B cell (primary cell): ENCODE data around the gene PHACTR3. TPM values are rescaled to one million over a fixed set of nuclear protein-coding genes. Genes with fewer than 3 reads are reported as not detected.

Source experiments
- ATAC-seq: fragments of 200-7000 bp; cut with Tn5 transposase; one replicate; pipeline ENCODE4 v1.10.0; 2021; ENCODE audit warnings: low read depth, mild to moderate bottlenecking, moderate number of reproducible peaks, moderate library complexity
- CTCF ChIA-PET: fragments of 350-600 bp; sonication (Branson Sonifier 250); formaldehyde crosslinking; loops from one replicate; lab custom pipeline; 2021; ENCODE audit warnings: antibody characterized with exemption, inconsistent platforms; lab: Charles Lee
- POLR2A ChIA-PET: fragments of 350-600 bp; sonication (Branson Sonifier 250); formaldehyde crosslinking; loops from one replicate; lab custom pipeline; 2021; ENCODE audit warnings: antibody characterized with exemption; lab: Charles Lee
- DNase-seq: peaks from one replicate; pipeline ENCODE4 v3.0.0; 2013
- H2AFZ ChIP-seq: 2 replicates; pipeline ENCODE4 v1.6.1; 2012; ENCODE audit warnings: mild to moderate bottlenecking, low read depth, low read length; ENCODE audit not compliant: insufficient read depth, poor library complexity, severe bottlenecking
- H3K27ac ChIP-seq, 2 donors: 1 replicate in 1 of 2; 2 replicates in 1 of 2; pipeline ENCODE4 v1.5.1; 2012 to 2013; ENCODE audit warnings: low read length in 2 of 2, mild to moderate bottlenecking in 2 of 2, moderate library complexity in 1 of 2
- H3K27me3 ChIP-seq, 4 experiments: fragments of 200-600 bp in 1 of 4; sonication (generic) in 1 of 4; replicated peaks in 1 of 4; 1 replicate in 2 of 4; 2 replicates in 2 of 4; pipeline versions ENCODE4 v1.6.1 to v1.7.0; 2013 to 2016; ENCODE audit warnings: low read length in 3 of 4, mild to moderate bottlenecking in 2 of 4, mixed read lengths in 1 of 4, moderate library complexity in 1 of 4; ENCODE audit not compliant: insufficient read depth in 4 of 4, control insufficient read depth in 3 of 4; ENCODE audit errors: control extremely low read depth in 1 of 4
- H3K36me3 ChIP-seq, 2 experiments: replicated peaks in 1 of 2; 1 replicate in 1 of 2; 2 replicates in 1 of 2; pipeline versions ENCODE4 v1.6.1 to v1.7.1; 2013; ENCODE audit warnings: low read length in 1 of 2; ENCODE audit not compliant: insufficient read depth in 2 of 2, control insufficient read depth in 1 of 2; ENCODE audit errors: control extremely low read depth in 1 of 2, extremely low read depth in 1 of 2
- H3K4me1 ChIP-seq, 2 donors: fragments of 200-600 bp in 1 of 2; sonication (generic) in 1 of 2; 1 replicate in 1 of 2; 2 replicates in 1 of 2; pipeline versions ENCODE4 v1.5.1 to v1.6.1; 2013 to 2017; ENCODE audit warnings: low read length in 2 of 2; ENCODE audit not compliant: control insufficient read depth in 2 of 2, insufficient read depth in 2 of 2
- H3K4me2 ChIP-seq: replicated peaks from 2 replicates; pipeline ENCODE3; 2012; ENCODE audit warnings: mild to moderate bottlenecking, low read depth, low read length; ENCODE audit not compliant: poor library complexity, severe bottlenecking
- H3K4me3 ChIP-seq, 5 experiments: fragments of 200-600 bp in 1 of 5; sonication (generic) in 1 of 5; 1 replicate in 3 of 5; 2 replicates in 2 of 5; pipeline versions ENCODE4 v1.5.1 to v1.7.0; 2011 to 2016; ENCODE audit warnings: low read length in 4 of 5, mild to moderate bottlenecking in 4 of 5, low read depth in 2 of 5, control low read depth in 1 of 5, moderate library complexity in 1 of 5; ENCODE audit not compliant: insufficient read depth in 1 of 5; ENCODE audit errors: control extremely low read depth in 1 of 5, extremely low read depth in 1 of 5
- H3K79me2 ChIP-seq: fragments of 200-600 bp; sonication (generic); one replicate; pipeline ENCODE4 v1.6.0; 2016; ENCODE audit warnings: low read length; ENCODE audit not compliant: control insufficient read depth, insufficient read depth
- H3K9ac ChIP-seq: fragments of 200-600 bp; sonication (generic); 2 replicates; pipeline ENCODE4 v1.6.1; 2017; ENCODE audit warnings: mild to moderate bottlenecking, low read length, moderate library complexity
- H3K9me3 ChIP-seq, 3 donors: one replicate each; pipeline versions ENCODE4 v1.6.1 to v1.7.1; 2013; ENCODE audit warnings: low read length in 2 of 3; ENCODE audit not compliant: control insufficient read depth in 2 of 3, insufficient read depth in 1 of 3; ENCODE audit errors: control extremely low read depth in 1 of 3
- H4K20me1 ChIP-seq: 2 replicates; pipeline ENCODE4 v1.6.0; 2012; ENCODE audit warnings: mild to moderate bottlenecking, low read length; ENCODE audit not compliant: insufficient read depth, control insufficient read depth, poor library complexity, severe bottlenecking
- H3K27ac Mint-ChIP-seq: one replicate; pipeline ENCODE4 v1.8.0; 2021; ENCODE audit warnings: mixed read lengths
- H3K27me3 Mint-ChIP-seq: one replicate; pipeline ENCODE4 v1.8.0; 2021; ENCODE audit warnings: mixed read lengths
- H3K4me1 Mint-ChIP-seq: one replicate; pipeline ENCODE4 v1.8.0; 2021; ENCODE audit warnings: mixed read lengths
- H3K4me3 Mint-ChIP-seq: one replicate; pipeline ENCODE4 v1.8.0; 2021; ENCODE audit warnings: mixed read lengths
- H3K9me3 Mint-ChIP-seq: one replicate; pipeline ENCODE4 v1.8.0; 2022; ENCODE audit warnings: mixed read lengths; ENCODE audit not compliant: insufficient read depth
- CTCF ChIP-seq: fragments of 200-600 bp; IDR thresholded peaks from one replicate; pipeline ENCODE4 v1.8.0; 2022; ENCODE audit warnings: antibody characterized with exemption, mild to moderate bottlenecking
- EZH2 ChIP-seq: IDR thresholded peaks from 2 replicates; pipeline ENCODE4 v1.6.1; 2012; ENCODE audit warnings: borderline replicate concordance, low read depth, mild to moderate bottlenecking, moderate library complexity, low read length; ENCODE audit not compliant: insufficient read depth, poor library complexity, severe bottlenecking
- WGBS: methylation state at CpG from one replicate; pipeline ENCODE4 v1.1.5; 2013; ENCODE audit warnings: missing lambda C conversion rate; ENCODE audit not compliant: insufficient coverage; 5-methylcytosine and 5-hydroxymethylcytosine counted together
- intact Hi-C: fragments of 100-400 bp; cut with micrococcal nuclease; formaldehyde crosslinking; loops from one replicate; pipeline ENCODE4 v1.10.0; 2022
- polyA plus RNA-seq: library from polyadenylated mRNA; depleted of rRNA; stranded (reverse); fragments of >200 nt; gene quantifications from 2 replicates; pipeline ENCODE4 v1.2.3, GENCODE V29; 2012
- total RNA-seq, 2 donors: library from RNA; stranded (reverse); fragments of 120-200 nt in 1 of 2; gene quantifications; 1 replicate in 1 of 2; 2 replicates in 1 of 2; pipeline versions ENCODE4 v1.2.3 to v1.2.4, GENCODE V29; 2013 to 2022

PHACTR3 gene
- total and polyA plus RNA-seq, 2 donors (not counting 1 experiment from before 2014, with no cell fraction given): not detected

- Histone ChIP-seq H3K27ac (no peak overlapping the region), H3K36me3 (no peaks in the 10 kb centered on the region), H3K9me3 (peaks cover 0 to 22% (median 0%) of the 10 kb centered on the region in 3 donors), H3K9ac (no peak overlapping the region), H3K4me1 (no peaks in the 10 kb centered on the region), H3K4me3 (no peak overlapping the region), H4K20me1 (no peaks in the 10 kb centered on the region), H3K27me3 (no peaks in the 10 kb centered on the region), H3K79me2 (no peaks in the 10 kb centered on the region), H3K4me2 (no peak overlapping the region), H2AFZ (no peak overlapping the region)
- ATAC-seq (no peak), DNase-seq (no peak)
- TF ChIP-seq EZH2 (no peak), CTCF (no peak)
- POLR2A ChIA-PET: no interaction called here
- 84% methylated on average over 6 of the region's 6 CpGs for WGBS
- Mint-ChIP-seq H3K27me3 (peaks cover 4% of the 10 kb centered on the region), H3K4me1 (no peaks in the 10 kb centered on the region), H3K27ac (no peak overlapping the region), H3K9me3 (peaks cover 3% of the 10 kb centered on the region), H3K4me3 (no peak overlapping the region)
- intact Hi-C loops: no loop called here
- CTCF ChIA-PET: interaction anchor here (1.5 kb wide), 1 partner anchor 13 kb away, joined by 3 read pairs; no protein-coding TSS in a partner anchor
Measured at GRCh38 chr20:59586613-59587012, 17.7 kb upstream of the PHACTR3 start.

- Mint-ChIP-seq H3K27ac (no peak overlapping the region), H3K4me3 (no peak overlapping the region), H3K9me3 (peaks cover 3% of the 10 kb centered on the region), H3K4me1 (no peaks in the 10 kb centered on the region), H3K27me3 (peaks cover 4% of the 10 kb centered on the region)
- no peak overlapping the region for H3K9ac ChIP-seq
- ATAC-seq (no peak), DNase-seq (no peak)
- peaks cover 0 to 22% (median 0%) of the 10 kb centered on the region in 3 donors for H3K9me3 ChIP-seq
- no peaks in the 10 kb centered on the region for H3K79me2 ChIP-seq
- H4K20me1 ChIP-seq: no peaks in the 10 kb centered on the region
- H3K27me3 ChIP-seq: no peaks in the 10 kb centered on the region
- WGBS: 72% methylated on average over 5 of the region's 6 CpGs
- no peak overlapping the region for H2AFZ ChIP-seq
- CTCF ChIA-PET: interaction anchor here (1.5 kb wide), 1 partner anchor 14 kb away, joined by 3 read pairs; no protein-coding TSS in a partner anchor
- H3K36me3 ChIP-seq: no peaks in the 10 kb centered on the region
- no peak overlapping the region for H3K27ac ChIP-seq
- intact Hi-C loops: no loop called here
- no peak overlapping the region for H3K4me3 ChIP-seq
- TF ChIP-seq EZH2 (no peak), CTCF (no peak)
- no peaks in the 10 kb centered on the region for H3K4me1 ChIP-seq
- POLR2A ChIA-PET: no interaction called here
- no peak overlapping the region for H3K4me2 ChIP-seq
Measured at GRCh38 chr20:59587570-59587969, 16.8 kb upstream of the PHACTR3 start.
